Peyer's patch (tissue), 4 donors: Measurements from ENCODE around the gene MUC2. TPM values are rescaled to one million over a fixed set of nuclear protein-coding genes. Genes with fewer than 3 reads are reported as not detected.
A peak's percentile ranks its signal among the peaks of the same experiment; 100 is the strongest.

Experiments used
- DNase-seq, 3 donors: peaks; one replicate each; pipeline ENCODE4 v3.0.0-alpha.2; 2017 to 2019
- H3K27ac ChIP-seq, 4 donors: fragments of 200-600 bp; sonication (generic); one replicate each; pipeline ENCODE4 v1.5.1; 2016 to 2019
- H3K27me3 ChIP-seq, 2 donors: fragments of 200-600 bp; sonication (generic); one replicate each; pipeline ENCODE4 v1.5.1; 2019
- H3K36me3 ChIP-seq, 3 donors: fragments of 200-600 bp; sonication (generic); one replicate each; pipeline ENCODE4 v1.5.1; 2016 to 2019
- H3K4me1 ChIP-seq, 4 donors: fragments of 200-600 bp; sonication (generic); one replicate each; pipeline ENCODE4 v1.5.1; 2016 to 2019
- H3K4me3 ChIP-seq, 4 donors: fragments of 200-600 bp; sonication (generic); 1 replicate in 3 of 4; 2 replicates in 1 of 4; pipeline ENCODE4 v1.5.1; 2016 to 2019; ENCODE audit warnings: mild to moderate bottlenecking in 1 of 4
- H3K9me3 ChIP-seq, 4 donors: fragments of 200-600 bp; sonication (generic); one replicate each; pipeline ENCODE4 v1.5.1; 2016 to 2019; ENCODE audit warnings: mild to moderate bottlenecking in 1 of 4
- POLR2A ChIP-seq, 2 donors: fragments of 450-650 bp; IDR thresholded peaks; one replicate each; pipeline ENCODE4 v1.5.1; 2017; ENCODE audit warnings: antibody characterized with exemption in 2 of 2, mild to moderate bottlenecking in 2 of 2, moderate library complexity in 2 of 2
- total RNA-seq, 4 donors: library from RNA; depleted of rRNA; stranded (reverse); fragments of >200 nt; gene quantifications; one replicate each; pipeline ENCODE4 v1.1.0, GENCODE V29; 2016
- TF ChIP-seq, protein P1 (sequence below), 6 experiments: fragments of 450-650 bp in 4 of 6; fragments of 200-600 bp in 2 of 6; sonication (generic) in 1 of 6; IDR thresholded peaks; one replicate each; pipeline ENCODE4 v1.5.1; 2017 to 2019; ENCODE audit warnings: antibody characterized with exemption in 6 of 6, mild to moderate bottlenecking in 3 of 6, moderate library complexity in 1 of 6

MUC2 gene
- total RNA-seq, 4 donors from 2014 or later = 817 to 1,165 (median 1,010) TPM

DNA sequence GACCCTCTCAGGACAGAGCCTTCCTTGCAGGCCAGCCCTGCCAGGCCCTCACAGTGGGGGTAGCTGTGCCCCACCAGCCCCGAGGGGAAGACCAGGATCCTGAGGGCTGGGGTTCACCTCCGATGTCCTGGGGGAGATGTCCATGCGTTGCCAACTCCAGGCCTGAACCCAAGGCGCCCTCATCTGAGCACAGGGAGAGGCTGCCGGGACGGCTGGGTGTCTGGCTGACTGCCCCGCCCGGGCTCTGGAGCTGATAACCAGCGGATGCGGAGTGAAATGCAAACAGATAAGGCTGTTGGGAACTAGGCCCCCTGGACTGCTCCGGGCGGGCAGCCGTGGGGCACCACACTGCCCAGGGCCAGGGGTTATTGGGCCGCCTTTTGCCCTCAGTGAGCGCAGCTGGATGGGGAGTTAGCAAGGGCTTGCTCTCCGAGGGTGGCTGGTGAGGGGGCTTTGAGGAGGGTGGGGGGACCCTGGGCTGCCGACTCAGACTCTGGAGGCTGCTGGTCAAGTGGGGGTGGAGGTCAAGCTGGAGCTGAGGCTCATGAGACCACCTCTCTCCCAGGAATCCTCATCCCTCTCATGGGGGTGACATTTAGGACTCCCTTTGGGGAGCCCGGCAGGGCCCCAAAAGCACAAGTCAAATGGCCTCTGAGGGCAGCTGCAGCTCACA lies 32.6 kb upstream of the MUC2 start:
- Histone ChIP-seq H3K4me3 (no peak overlapping the region), H3K4me1 (no peaks in the 10 kb centered on the region), H3K27me3 (no peaks in the 10 kb centered on the region), H3K27ac (no peak overlapping the region), H3K36me3 (no peaks in the 10 kb centered on the region), H3K9me3 (no peaks in the 10 kb centered on the region)
- TF ChIP-seq, protein P1, sequence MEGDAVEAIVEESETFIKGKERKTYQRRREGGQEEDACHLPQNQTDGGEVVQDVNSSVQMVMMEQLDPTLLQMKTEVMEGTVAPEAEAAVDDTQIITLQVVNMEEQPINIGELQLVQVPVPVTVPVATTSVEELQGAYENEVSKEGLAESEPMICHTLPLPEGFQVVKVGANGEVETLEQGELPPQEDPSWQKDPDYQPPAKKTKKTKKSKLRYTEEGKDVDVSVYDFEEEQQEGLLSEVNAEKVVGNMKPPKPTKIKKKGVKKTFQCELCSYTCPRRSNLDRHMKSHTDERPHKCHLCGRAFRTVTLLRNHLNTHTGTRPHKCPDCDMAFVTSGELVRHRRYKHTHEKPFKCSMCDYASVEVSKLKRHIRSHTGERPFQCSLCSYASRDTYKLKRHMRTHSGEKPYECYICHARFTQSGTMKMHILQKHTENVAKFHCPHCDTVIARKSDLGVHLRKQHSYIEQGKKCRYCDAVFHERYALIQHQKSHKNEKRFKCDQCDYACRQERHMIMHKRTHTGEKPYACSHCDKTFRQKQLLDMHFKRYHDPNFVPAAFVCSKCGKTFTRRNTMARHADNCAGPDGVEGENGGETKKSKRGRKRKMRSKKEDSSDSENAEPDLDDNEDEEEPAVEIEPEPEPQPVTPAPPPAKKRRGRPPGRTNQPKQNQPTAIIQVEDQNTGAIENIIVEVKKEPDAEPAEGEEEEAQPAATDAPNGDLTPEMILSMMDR (IDR thresholded peaks at IDR 0.05) = no peak
- TF ChIP-seq POLR2A (IDR thresholded peaks at IDR 0.05) = no peak
- no peak for DNase-seq

DNA sequence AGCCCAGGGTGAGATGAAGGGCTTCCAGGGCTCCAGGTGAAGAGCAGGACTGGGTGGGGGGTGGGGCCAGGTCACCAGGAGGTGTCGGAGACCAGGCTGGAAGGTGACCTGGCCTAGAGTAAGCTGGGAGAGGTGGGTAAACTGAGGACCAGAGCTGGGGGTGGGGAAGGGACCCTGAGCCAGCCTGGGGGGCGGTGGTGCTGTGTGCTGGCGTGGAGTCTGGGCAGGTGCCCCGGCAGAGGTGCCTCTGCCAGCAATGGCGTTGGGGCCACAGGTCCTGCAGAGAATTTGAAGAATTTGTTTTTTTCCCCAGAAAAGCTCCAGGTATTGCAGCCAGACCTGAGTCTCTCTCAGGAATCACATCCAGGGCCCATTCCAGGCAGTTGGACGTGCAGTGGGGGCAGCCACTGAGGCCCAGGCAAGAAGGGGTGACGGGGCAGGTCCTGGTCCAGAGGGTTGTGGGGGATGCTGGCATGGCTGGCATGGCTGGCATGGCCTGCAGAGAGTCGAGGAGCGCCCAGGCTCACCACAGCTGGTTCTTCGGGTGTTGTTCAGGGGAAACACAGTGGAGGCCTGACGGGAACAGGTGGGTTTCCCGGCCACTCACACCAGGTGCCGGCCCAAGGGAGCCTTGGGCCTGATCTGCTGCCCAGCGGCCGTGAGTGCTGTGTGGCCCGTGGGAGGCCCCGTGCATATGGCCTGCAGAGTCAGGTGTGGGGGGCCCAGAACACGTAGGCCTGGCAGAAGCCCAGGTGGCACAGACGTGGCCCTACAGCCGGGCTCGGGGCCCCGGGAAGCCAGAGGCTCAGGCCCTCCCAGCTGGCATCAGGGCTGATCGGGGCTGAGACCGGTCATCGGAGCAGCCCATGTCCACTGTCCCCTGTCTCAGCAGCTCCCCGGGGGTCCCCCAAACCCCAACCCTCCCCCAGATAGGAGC lies 31.8 kb upstream of the MUC2 start:
- no peak for TF ChIP-seq POLR2A (IDR thresholded peaks at IDR 0.05)
- TF ChIP-seq, protein P1 (IDR thresholded peaks at IDR 0.05) = no peak
- Histone ChIP-seq H3K9me3 (no peaks in the 10 kb centered on the region), H3K27ac (no peak overlapping the region), H3K27me3 (no peaks in the 10 kb centered on the region), H3K4me1 (no peaks in the 10 kb centered on the region), H3K36me3 (no peaks in the 10 kb centered on the region), H3K4me3 (no peak overlapping the region)
- no peak for DNase-seq

DNA sequence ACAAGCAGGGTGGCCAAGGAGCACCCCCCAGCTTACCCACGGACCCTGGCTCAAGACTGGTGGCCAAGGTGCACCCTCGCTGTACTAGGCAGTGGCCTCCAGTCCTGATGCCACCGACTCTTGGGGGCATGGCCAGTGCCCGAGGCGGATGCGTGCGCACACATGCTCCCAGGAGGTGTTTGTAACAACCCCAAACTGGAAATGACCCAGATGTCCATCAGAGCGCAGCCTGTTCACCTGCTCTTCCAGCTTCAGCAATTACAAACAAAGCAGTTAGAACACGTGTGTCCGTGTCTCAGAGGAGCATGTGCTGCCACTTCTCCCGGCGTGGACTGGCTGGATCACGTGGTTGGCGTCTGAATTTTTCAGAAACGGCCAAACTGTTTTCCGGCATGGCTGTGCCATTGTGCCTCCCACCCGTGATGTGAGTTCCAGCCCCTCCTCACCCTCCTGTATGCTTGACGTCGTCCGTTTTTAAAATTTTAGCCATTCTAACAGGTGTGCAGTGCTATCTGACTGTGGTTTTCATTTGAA lies 31.0 kb upstream of the MUC2 start:
- H3K4me3 ChIP-seq = no peak overlapping the region
- TF ChIP-seq, protein P1 (IDR thresholded peaks at IDR 0.05) = no peak
- no peak for TF ChIP-seq POLR2A (IDR thresholded peaks at IDR 0.05)
- H3K27ac ChIP-seq = no peak overlapping the region
- no peaks in the 10 kb centered on the region for H3K27me3 ChIP-seq
- no peaks in the 10 kb centered on the region for H3K4me1 ChIP-seq
- DNase-seq = no peak
- no peaks in the 10 kb centered on the region for H3K36me3 ChIP-seq
- H3K9me3 ChIP-seq = no peaks in the 10 kb centered on the region

DNA sequence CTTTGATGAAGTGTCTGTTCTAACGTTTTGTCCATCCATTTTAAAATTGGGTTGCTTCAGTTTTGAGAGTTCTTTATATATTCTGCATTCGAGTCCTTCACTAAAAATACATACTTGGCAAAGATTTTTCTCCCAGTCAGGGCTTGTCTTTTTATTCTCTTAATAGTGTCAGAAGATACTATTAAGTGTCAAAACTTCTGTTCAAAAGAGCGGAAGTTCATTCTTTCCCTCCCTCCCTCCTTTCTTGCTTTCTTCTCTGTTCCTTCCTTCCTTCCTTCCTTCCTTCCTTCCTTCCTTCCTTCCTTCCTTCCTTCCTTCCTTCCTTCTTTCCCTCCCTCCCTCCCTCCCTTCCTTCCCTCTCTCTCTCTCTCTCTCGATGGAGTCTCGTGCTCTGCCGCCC lies 30.5 kb upstream of the MUC2 start:
- no peaks in the 10 kb centered on the region for H3K4me1 ChIP-seq
- no peak for DNase-seq
- TF ChIP-seq POLR2A (IDR thresholded peaks at IDR 0.05) = no peak
- TF ChIP-seq, protein P1 (IDR thresholded peaks at IDR 0.05) = no peak
- H3K27me3 ChIP-seq = no peaks in the 10 kb centered on the region
- no peak overlapping the region for H3K4me3 ChIP-seq
- H3K27ac ChIP-seq = no peak overlapping the region
- H3K9me3 ChIP-seq = no peaks in the 10 kb centered on the region
- H3K36me3 ChIP-seq = no peaks in the 10 kb centered on the region

DNA sequence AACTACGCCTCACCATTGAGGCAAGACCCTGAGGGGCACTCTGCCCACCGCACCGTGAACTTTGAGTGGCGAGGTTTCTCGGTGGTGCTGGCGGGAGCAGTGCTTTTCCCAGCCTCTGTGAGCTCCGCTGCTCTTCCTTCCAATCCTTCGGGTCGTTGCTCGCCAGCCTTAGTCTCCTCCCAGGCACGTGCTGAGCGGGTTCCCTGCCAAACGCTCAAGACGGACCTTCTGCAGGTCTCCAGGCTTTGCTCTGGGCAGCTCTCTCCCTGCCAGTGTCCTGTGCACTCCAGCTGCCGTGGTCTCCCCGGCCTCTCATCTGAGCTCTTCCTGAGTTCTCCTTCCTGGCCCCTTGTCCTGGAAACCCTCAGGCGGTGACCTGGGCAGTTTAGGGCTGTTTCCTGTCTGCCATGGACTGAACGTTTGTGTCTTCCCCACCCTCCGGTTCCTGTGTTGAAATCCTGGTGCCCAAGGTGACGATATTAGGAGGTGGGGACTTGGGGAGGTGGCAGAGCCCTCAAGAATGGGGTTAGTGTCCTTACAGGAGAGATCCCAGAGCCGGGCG lies 27.0 kb upstream of the MUC2 start:
- H3K36me3 ChIP-seq = no peaks in the 10 kb centered on the region
- no peak for TF ChIP-seq POLR2A (IDR thresholded peaks at IDR 0.05)
- TF ChIP-seq, protein P1 (IDR thresholded peaks at IDR 0.05) = no peak
- peak in 1 of 3 donors; percentile 40 for DNase-seq
- H3K27ac ChIP-seq = no peak overlapping the region
- no peaks in the 10 kb centered on the region for H3K27me3 ChIP-seq
- H3K4me1 ChIP-seq = peaks cover 0 to 15% (median 2%) of the 10 kb centered on the region in 4 donors
- no peaks in the 10 kb centered on the region for H3K9me3 ChIP-seq
- no peak overlapping the region for H3K4me3 ChIP-seq
